Smooth muscle cell (in vitro differentiated cells): ENCODE measurements around the gene LGALS12. TPM values are rescaled to one million over a fixed set of nuclear protein-coding genes. Genes with fewer than 3 reads are reported as not detected.

Source experiments
- DNase-seq: peaks from one replicate; lab custom pipeline; 2025; ENCODE audit not compliant: unreplicated experiment; lab: John Stamatoyannopoulos, UW
- H2AFZ ChIP-seq: fragments of 200-600 bp; sonication (generic); 2 replicates; pipeline ENCODE4 v1.6.0; 2016; ENCODE audit warnings: antibody characterized with exemption, low read depth, mild to moderate bottlenecking
- H3F3A ChIP-seq: fragments of 200-600 bp; sonication (generic); 2 replicates; pipeline ENCODE4 v1.6.0; 2017; ENCODE audit warnings: antibody characterized with exemption, low read depth
- H3K27ac ChIP-seq: fragments of 200-600 bp; sonication (generic); 2 replicates; pipeline ENCODE4 v1.5.1; 2016; ENCODE audit warnings: low read depth, mild to moderate bottlenecking
- H3K27me3 ChIP-seq: fragments of 200-600 bp; sonication (generic); 2 replicates; pipeline ENCODE4 v1.6.1; 2016; ENCODE audit warnings: low read depth, mild to moderate bottlenecking
- H3K36me3 ChIP-seq: fragments of 200-600 bp; sonication (generic); 2 replicates; pipeline ENCODE4 v1.5.1; 2016; ENCODE audit warnings: low read depth
- H3K4me1 ChIP-seq: fragments of 200-600 bp; sonication (generic); 2 replicates; pipeline ENCODE4 v1.5.1; 2016; ENCODE audit warnings: low read depth
- H3K4me2 ChIP-seq: fragments of 200-600 bp; sonication (generic); 2 replicates; pipeline ENCODE4 v1.6.0; 2016; ENCODE audit warnings: mild to moderate bottlenecking
- H3K4me3 ChIP-seq: fragments of 200-600 bp; sonication (generic); 2 replicates; pipeline ENCODE4 v1.5.1; 2016; ENCODE audit warnings: mild to moderate bottlenecking
- H3K79me2 ChIP-seq: fragments of 200-600 bp; sonication (generic); 2 replicates; pipeline ENCODE4 v1.6.0; 2016; ENCODE audit warnings: low read depth, mild to moderate bottlenecking
- H3K9ac ChIP-seq: fragments of 200-600 bp; sonication (generic); 2 replicates; pipeline ENCODE4 v1.6.0; 2016; ENCODE audit warnings: low read depth
- H3K9me3 ChIP-seq: fragments of 200-600 bp; sonication (generic); replicated peaks from 2 replicates; pipeline ENCODE4 v1.5.1; 2016; ENCODE audit warnings: low read depth
- H4K20me1 ChIP-seq: fragments of 200-600 bp; sonication (generic); 2 replicates; pipeline ENCODE4 v1.6.0; 2016; ENCODE audit warnings: low read depth
- WGBS: methylation state at CpG from one replicate; pipeline ENCODE4 v1.1.7; 2016; ENCODE audit warnings: low lambda C conversion rate; 5-methylcytosine and 5-hydroxymethylcytosine counted together
- polyA plus RNA-seq: library from polyadenylated mRNA; unstranded; fragments of >200 nt; fragmentation: Nextera tagmentation; extraction: Ambion mirVana; gene quantifications from 2 replicates; pipeline ENCODE4 v1.2.1, GENCODE V29; 2016
- total RNA-seq: library from RNA; depleted of rRNA; stranded (reverse); fragments of >200 nt; gene quantifications from 2 replicates; pipeline ENCODE4 v1.2.3, GENCODE V29; 2014
- TF ChIP-seq, protein P1 (sequence below): fragments of 200-600 bp; sonication (generic); IDR thresholded peaks from 2 replicates; pipeline ENCODE4 v1.5.1; 2017; ENCODE audit warnings: borderline replicate concordance, mild to moderate bottlenecking, antibody characterized with exemption; ENCODE audit not compliant: insufficient read depth, poor library complexity, severe bottlenecking

LGALS12 gene
- total and polyA plus RNA-seq, 2 experiments from 2014 or later = not detected

DNA sequence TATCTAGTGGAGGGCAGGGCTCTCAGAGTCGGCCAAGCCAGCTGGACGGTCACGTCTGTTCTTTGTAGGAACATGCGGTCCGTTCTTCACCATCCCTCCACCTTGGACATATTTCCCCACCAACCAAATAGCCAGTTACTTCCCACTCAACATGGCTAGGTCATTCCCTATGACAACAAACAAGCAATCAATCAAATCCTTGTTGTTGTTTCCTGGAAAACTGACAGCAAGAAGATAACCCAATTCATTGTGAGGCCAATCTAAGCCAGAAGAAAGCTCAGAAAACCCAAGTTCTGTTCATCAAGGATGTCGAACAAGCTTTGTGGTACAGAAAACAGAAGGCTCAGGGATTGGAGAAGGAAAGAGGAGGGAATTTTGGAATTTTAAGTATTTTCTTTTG is 25.8 kb upstream of the LGALS12 start:
- no peaks in the 10 kb centered on the region for H3K36me3 ChIP-seq
- H2AFZ ChIP-seq = no peak overlapping the region
- H3K79me2 ChIP-seq = no peaks in the 10 kb centered on the region
- no peaks in the 10 kb centered on the region for H3K9me3 ChIP-seq
- H3K27ac ChIP-seq = no peak overlapping the region
- no peaks in the 10 kb centered on the region for H3K27me3 ChIP-seq
- H4K20me1 ChIP-seq = no peaks in the 10 kb centered on the region
- no peaks in the 10 kb centered on the region for H3F3A ChIP-seq
- TF ChIP-seq, protein P1, sequence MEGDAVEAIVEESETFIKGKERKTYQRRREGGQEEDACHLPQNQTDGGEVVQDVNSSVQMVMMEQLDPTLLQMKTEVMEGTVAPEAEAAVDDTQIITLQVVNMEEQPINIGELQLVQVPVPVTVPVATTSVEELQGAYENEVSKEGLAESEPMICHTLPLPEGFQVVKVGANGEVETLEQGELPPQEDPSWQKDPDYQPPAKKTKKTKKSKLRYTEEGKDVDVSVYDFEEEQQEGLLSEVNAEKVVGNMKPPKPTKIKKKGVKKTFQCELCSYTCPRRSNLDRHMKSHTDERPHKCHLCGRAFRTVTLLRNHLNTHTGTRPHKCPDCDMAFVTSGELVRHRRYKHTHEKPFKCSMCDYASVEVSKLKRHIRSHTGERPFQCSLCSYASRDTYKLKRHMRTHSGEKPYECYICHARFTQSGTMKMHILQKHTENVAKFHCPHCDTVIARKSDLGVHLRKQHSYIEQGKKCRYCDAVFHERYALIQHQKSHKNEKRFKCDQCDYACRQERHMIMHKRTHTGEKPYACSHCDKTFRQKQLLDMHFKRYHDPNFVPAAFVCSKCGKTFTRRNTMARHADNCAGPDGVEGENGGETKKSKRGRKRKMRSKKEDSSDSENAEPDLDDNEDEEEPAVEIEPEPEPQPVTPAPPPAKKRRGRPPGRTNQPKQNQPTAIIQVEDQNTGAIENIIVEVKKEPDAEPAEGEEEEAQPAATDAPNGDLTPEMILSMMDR = no peak
- H3K4me2 ChIP-seq = no peak overlapping the region
- DNase-seq = no peak
- WGBS = 91% methylated on average over 6 of the region's 6 CpGs
- no peak overlapping the region for H3K9ac ChIP-seq
- H3K4me1 ChIP-seq = no peaks in the 10 kb centered on the region
- no peak overlapping the region for H3K4me3 ChIP-seq

DNA sequence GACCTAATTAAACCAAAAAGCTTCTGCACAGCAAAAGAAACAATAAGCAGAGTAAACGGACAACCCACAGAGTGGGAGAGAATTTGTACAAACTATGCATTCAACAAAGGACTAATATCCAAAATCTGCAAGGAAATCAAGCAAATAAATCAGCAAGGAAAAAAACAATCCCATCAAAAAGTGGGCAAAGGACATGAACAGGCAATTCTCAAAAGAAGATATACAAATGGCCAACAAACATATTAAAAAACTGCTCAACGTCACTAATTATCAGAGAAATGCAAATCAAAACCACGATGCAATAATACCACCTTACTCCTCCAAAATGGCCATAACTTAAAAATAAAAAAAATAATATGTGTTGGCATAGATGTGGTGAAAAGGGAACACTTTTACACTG is 20.1 kb upstream of the LGALS12 start:
- Histone ChIP-seq H3F3A (no peaks in the 10 kb centered on the region), H3K27ac (no peak overlapping the region), H3K4me1 (peaks cover 9% of the 10 kb centered on the region), H3K4me2 (no peak overlapping the region), H3K9ac (no peak overlapping the region), H3K9me3 (no peaks in the 10 kb centered on the region), H2AFZ (no peak overlapping the region), H4K20me1 (no peaks in the 10 kb centered on the region), H3K36me3 (no peaks in the 10 kb centered on the region), H3K4me3 (no peak overlapping the region), H3K27me3 (peaks cover 6% of the 10 kb centered on the region), H3K79me2 (no peaks in the 10 kb centered on the region)
- WGBS = 89% methylated on average over 3 of the region's 3 CpGs
- TF ChIP-seq, protein P1 = no peak
- no peak for DNase-seq

DNA sequence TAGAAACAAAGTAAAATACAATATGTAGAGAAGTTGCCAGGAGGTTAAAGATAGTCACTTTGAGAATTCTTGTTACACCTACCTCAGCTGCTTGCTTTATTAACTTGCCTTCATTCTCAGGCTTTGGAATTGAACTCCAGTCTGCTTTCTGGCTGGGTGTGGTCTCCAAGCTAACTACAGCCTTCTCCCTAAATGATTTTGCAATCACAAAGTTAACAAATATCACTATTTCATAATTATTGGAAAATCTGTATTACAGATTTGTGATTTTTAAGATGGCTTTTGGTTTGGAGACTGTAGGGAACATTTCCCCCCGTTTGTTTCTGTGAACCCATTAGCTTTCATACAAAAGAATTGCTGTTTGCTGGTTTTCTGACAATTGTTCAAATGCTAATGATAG is 17.1 kb upstream of the LGALS12 start:
- peaks cover 20% of the 10 kb centered on the region for H3K4me1 ChIP-seq
- WGBS = 62% methylated on average over 1 of the region's 1 CpG
- no peak overlapping the region for H3K27ac ChIP-seq
- H4K20me1 ChIP-seq = no peaks in the 10 kb centered on the region
- H3K4me2 ChIP-seq = no peak overlapping the region
- no peaks in the 10 kb centered on the region for H3K9me3 ChIP-seq
- TF ChIP-seq, protein P1 = no peak
- H2AFZ ChIP-seq = no peak overlapping the region
- H3K4me3 ChIP-seq = no peak overlapping the region
- no peaks in the 10 kb centered on the region for H3K36me3 ChIP-seq
- H3K27me3 ChIP-seq = peaks cover 6% of the 10 kb centered on the region
- H3K79me2 ChIP-seq = no peaks in the 10 kb centered on the region
- H3F3A ChIP-seq = no peaks in the 10 kb centered on the region
- no peak overlapping the region for H3K9ac ChIP-seq
- DNase-seq = no peak

DNA sequence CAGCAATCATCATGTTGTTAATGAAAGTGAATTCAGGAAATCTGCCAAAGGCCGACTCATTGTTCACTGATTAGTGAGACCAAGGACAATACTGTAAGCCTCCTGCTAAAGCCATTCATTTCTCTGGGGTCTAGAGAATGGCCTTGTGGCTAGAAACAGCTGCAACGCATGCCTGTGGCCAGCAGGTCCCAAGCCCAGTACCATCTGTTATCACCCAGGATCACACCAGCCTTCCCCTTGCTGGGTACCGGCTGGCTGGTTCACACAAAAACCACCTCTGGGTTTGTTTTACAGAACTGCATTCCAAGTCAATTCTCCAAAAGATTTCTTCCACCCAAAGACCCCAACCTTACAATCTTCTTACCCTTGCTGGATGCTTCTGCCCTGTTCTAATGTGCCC is 16.0 kb upstream of the LGALS12 start:
- H3K4me2 ChIP-seq = peak overlapping the region; percentile 92
- no peak overlapping the region for H2AFZ ChIP-seq
- no peaks in the 10 kb centered on the region for H4K20me1 ChIP-seq
- peaks cover 20% of the 10 kb centered on the region for H3K4me1 ChIP-seq
- DNase-seq = no peak
- whole genome bisulfite sequencing = 32% methylated on average over 3 of the region's 3 CpGs
- H3K9me3 ChIP-seq = no peaks in the 10 kb centered on the region
- no peak overlapping the region for H3K9ac ChIP-seq
- no peaks in the 10 kb centered on the region for H3K79me2 ChIP-seq
- no peak overlapping the region for H3K4me3 ChIP-seq
- H3K36me3 ChIP-seq = no peaks in the 10 kb centered on the region
- peaks cover 6% of the 10 kb centered on the region for H3K27me3 ChIP-seq
- TF ChIP-seq, protein P1 = no peak
- no peak overlapping the region for H3K27ac ChIP-seq
- no peaks in the 10 kb centered on the region for H3F3A ChIP-seq
